HG03280 (cell line): Measurements from ENCODE around the gene PRKCA.

Source experiments
- ATAC-seq: cut with Tn5 transposase; IDR thresholded peaks from one replicate; pipeline ENCODE4 v1.9.1; 2021; ENCODE audit warnings: mild to moderate bottlenecking, moderate library complexity; ENCODE audit not compliant: unreplicated experiment

PRKCA gene

DNA sequence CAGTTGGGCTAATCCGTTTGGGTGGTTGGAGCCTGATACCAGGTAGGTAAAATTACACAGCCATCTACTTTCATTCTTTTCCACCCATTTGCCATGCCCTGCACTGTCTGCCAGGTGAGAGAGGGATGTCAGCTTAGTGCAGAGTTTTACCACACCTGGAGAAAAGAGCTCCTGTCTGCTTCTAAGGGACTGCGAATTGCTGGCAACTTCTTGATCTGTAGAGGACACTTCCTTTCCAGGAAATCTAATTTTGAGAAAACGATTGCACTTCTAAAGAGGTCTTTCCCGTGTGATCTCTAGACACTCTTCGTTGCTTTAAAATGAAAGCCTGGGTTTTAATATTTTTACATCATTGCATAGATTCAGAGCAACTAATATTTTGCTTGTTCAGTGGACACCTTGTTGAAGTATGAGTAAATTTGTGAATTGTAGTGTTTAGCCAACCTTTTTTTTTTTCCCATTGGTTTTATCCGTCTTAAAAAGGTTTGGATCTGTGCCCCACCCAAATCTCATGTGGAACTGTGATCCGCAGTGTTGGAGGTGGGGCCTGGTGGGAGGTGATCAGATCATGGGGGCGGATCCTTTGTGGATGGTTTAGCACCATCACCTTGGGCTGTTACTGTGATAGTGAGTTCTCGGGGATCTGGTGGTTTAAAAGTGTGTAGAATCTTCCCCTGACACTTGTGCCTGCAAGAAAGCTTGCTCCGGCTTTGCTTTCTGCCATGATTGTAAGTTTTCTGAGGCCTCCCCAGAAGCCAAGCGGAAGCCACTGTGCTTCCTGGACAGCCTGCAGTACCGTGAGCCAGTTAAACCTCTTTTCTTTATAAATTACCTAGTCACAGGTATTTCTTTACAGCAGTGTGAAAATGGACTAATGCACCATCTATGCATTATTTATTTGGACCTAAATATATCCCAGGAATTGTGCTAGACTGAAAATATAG lies 104.6 kb downstream of the PRKCA start:
- no peak for ATAC-seq

DNA sequence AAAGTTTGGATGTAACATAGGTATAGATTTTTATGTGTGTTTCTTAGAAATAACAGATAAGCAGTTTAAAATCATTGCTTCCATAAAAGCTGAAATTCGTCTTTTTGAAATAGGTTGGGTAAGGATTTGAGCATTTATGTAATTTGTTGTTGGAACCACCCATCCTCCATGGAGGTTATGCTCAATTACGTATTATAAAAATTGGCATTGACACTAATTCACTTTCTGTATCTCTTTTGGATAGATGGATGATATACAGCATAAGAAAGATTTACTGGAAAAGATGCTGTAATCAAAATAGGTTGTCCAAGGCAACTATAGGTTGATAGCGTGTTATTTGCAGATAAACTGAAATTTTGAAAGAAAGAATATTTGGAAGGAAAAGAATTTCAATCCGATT lies 105.5 kb downstream of the PRKCA start:
- no peak for ATAC-seq

DNA sequence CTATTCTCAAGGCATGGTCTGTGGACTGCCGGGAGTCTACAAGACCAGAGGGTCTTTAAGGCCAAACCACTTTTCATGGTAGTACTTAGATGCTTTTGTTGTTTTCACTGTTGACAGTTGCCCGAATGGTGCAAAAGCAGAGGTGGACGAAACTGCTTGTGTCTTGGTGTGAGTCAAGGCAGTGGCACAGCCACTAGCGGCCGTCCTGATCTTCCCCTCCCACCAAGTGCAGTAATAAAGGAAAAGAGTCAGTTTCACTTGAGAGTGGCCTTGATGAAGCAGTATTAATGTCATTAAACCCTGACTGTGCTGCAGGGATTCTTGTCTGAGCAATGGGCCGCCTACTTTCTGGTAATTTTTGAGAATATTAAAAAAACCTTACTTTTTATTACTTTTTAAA lies 109.1 kb downstream of the PRKCA start:
- no peak for ATAC-seq

DNA sequence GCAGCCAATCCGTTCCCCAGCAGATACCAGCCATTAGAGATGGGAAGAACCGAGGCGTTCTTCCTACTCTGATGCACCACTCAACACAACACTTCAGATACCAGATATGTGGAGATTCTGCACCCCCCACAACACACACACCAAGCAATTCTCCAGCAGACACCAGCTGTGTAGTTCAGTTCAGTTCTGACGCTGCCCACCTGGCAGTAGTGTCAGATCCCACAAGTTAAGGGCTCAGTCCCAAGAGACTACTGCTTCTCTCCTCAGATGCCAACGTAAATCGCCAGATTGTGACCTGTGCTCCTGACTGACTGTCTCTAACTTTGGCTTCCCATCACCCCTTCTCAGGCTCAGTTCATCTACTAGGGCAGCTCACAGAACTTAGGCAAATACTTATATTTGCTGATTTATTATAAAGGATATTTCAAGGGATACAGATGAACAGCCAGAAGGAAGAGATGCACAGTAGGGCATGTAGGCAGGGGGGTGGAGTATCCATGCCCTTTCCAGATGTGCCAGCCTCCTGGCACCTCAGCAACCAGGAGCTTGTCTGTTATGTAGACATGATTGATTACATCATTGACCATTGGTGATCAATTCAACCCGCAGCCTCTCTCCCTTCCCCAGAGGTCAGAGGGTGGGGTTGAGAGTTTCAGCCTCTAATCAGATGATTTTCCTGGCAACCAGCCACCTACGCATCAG lies 110.6 kb downstream of the PRKCA start:
- no peak for ATAC-seq

DNA sequence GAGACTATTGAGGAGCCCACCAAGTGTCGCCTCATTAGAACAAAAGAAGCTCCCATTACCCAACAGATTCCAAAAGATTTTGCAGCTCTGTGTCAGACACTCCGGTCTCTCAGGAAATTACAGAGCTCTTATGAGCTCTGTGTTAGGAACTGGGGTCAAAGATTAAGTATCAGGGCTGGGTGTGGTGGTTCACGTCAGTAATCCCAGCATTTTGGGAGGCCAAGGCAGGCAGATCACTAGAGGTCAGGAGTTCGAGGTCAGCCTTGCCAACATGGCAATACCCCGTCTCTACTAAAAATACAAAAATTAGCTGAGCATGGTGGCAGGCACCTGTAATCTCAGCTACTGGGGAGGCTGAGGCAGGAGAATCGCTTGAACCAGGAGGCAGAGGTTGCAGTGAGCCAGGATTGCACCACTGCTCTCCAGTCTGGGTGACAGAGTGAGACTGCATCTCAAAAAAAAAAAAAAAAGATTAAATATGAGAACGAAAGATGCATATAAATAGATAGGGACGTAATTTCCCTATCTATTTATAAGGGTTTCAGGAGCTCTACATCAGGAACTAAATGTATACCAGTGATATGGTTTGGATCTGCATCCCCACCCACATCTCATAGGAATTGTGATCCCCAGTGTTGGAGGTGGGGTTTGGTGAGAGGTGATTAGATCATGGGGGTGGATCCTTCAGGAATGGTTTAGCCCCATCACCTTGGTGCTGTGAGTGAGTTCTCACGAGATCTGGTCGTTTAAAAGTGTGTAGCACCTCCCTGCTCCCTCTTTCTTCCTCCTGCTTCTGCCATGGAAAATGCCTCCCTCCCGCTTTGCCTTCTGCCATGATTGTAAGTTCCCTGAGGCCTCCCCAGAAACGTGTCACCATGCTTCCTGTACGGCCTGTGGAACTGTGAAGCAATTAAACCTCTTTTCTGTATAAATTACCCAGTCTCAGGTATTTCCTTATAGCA lies 111.4 kb downstream of the PRKCA start:
- ATAC-seq: no peak

DNA sequence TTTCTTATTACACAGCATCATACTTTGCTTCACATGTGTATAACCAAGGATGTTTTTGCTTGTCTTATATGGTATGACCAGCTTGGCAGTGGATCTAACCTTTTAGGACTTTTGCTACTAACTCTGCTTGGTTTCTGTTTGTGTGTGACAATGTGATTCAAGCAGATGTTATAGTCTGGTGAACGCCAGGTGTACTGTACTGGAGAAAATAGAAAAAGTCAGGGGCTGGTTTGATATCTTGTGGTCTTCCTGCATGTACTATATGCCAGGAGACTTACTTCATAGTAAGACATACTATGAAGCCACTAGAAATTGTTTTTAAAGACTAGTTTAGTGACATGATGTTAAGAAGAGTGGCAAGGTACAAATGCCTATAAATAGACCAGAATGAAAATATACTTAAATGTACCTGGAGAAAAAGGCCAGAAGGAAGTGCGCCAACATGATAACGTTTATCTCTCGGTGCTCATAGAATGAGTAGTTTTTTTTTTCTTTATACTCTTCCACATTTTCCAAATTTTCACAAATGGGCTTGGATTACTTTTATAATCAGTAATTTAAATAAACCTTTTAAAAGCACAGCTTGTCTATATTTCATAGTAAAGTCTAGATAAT lies 112.3 kb downstream of the PRKCA start:
- ATAC-seq: no peak

DNA sequence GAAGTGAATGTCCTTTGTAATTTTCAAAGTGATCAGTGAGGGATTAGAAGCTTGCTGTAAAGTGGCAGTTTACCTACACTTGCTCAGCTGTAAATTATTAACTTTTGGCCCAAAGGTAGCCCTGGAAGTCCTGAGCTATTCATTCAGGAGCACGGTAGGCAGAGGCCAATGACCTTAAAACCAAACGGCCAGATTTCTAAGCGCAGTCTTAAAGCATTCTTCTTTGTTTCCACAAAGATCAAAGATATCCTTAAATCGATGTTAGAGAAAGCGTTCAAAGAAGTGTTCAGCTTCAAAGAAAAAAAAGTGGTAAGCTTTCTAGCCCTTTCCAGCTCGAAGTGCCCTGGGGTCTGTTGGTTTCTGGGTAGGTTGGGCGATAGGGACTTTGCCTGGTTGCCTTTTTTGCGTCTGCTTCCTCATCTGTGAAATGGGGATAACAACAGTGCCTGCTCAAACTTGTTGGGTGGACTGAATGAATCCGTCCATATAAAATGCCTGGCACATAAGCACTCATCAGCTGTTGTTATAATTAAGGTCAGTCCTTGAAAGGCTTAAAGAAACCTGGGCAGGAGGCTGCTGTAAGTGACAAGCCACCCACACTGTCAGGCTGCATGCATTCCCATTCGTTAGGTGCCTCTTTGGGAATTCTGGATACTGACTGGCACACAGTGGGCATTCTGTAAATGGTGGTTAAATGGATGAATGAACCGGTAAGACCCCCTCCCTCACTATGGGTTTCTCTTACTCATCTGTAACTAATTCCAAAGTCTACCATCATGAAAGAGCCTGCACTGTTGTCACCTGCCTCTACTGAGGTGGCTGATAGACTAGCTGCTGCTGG lies 113.2 kb downstream of the PRKCA start:
- no peak for ATAC-seq

DNA sequence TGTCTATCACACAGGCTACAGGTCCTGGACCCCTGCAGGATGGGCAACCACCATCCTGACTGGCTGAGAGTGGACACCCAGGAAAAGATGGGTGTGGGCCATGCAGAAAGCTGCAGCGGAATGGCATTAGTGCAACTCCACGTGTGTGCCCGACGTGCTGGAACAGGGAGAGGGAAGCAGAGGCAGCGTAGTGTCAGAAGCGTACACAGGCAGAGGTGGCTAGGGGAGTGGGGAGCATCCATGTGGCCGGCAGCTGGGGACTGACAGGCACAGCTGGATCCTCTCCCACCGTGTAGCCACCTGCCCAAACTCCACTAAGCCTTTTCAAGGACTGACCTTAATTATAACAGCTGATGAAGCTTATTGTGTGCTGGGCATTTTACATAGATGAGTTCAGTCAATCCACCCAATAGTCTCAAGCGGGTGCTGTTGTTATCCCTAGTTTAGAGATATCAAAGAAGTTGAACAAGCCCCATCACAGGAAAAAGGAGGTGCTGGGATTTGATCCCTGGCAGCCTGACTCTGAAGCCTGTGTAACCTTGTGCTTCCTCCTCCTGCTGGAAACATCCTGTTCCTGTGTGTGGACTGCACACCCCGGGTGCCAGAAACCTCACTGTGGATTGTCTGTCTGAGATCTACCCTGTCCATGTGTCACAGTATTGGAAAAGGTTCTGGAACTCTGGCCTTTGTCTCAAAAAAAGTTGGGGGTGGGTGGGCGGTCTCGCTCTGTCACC lies 114.0 kb downstream of the PRKCA start:
- ATAC-seq: no peak

DNA sequence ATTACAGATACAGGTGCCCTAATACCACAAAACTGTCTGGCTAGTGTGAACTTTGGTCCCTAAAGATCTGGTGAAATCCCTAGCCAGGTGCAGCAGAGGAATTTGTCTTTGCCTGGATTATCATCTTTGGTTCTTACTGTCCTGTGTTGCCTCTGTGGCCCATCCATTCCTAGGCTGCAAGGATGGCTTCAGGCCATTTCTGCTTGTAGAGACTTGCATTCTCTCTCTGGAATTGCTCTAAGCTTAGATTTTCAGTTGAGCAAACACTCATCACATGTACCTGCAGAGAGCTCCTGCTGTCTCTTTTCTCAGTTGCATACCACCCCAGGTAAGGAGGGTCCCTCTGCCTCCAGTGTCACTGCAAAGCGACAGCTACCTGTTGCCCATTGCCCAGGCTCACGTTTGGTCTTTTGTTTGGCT lies 114.9 kb downstream of the PRKCA start:
- no peak for ATAC-seq

DNA sequence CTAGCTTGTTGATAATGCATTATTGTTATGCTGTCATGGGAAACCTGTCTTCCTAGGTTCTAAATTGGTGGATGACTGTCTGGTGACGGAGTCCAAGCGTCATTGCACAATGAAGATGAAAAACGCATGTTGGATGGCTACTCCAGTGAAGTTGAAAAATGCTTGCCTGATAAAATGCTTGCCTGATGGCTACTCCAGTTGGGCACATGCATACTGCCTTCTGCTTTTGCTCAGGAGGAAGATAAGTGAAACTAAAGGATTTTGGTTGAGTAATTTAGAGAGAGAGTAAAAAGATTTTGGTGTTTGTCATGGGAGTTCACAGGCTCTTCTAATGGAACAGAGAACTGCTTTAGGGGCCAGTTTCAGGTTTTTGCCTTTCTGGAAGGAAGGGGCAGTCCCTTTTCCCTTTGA lies 118.6 kb downstream of the PRKCA start:
- ATAC-seq: no peak

DNA sequence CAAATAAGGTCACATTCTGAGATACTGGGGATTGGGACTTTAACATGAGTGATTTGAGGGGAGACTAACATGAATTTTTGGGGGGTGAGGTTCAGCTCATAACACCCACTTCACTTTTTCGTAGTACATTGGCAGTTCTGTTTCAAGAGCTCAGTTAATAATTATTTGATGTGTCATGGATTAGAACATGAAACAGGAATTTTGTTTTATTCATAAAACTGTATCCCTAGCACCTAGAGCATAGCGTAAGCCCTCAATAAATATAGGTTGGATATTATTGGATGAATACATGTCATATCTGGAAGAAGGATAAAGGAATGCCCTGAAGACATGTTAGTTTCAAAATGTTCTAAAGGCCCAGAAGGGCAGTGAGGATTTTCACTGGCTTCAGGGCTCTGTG lies 119.8 kb downstream of the PRKCA start:
- ATAC-seq: no peak

DNA sequence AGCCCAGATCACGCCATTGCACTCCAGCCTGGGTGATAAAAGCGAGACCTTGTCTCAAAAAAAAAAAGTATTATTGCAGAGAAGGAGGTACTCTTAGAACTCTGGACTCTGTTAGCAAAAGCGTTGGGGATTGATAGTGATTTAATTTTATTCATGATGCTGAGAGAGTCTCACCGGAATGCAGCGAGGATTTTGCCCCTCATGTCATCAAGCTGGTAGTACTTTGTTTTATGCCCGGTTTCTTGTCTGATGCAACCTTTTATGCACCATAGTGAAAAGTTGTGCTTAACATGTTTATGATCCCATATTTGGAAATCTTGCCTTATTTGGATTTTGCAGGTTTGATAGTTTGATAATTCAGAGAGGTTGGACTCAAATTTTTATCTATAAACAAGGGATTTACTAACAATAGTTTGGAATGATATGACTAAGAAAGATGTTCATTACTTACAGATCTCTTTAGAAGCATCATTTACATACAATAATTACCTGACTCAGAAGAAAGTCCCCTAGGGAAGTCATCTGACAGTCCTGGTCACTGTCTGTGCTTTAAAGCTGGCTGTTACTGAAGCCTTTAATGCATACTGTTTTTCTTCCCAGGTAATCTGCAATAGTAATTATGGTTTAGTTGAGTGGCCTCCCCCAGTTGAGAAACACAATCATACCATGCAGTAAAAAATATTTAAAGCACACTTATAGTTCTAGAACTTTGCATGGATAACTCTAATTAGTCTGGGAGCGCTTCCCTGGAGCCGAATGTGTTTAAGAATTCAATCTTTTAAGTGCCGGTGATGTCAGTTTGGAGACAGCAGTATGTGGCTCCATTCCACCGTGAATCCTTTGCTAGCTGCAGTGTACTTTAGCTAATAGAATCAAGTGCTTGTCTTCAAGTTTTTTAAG lies 120.9 kb downstream of the PRKCA start:
- no peak for ATAC-seq

DNA sequence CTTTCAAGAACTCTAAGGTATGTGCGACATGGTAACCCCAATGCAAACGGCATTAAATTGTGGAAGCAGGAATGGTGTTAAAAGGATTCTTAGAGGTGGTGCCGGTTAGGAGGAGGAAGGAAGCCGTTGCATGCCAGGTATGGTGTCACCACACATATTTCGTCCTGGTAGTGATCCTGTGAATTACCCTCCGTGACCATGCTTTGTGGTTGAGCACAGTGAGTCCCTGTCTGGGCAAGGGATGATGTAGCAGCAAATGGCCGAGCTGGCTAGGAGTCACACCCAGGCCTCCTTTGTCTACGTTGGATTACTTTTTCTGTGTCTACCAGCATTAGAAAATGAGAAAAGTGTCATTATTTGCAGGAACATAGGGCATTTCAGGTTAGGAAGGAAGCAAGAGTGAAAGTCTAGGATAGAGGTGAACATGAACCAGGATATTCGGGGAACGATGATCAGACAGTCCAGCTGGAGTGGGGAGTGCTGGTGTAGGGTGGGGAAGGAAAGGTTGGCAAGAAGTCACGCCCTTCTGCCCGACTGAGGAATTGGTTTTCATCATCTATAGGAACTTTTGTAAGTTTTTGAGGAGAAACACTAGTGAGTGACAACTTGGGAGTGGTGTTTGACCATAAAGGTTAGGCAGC lies 123.5 kb downstream of the PRKCA start:
- ATAC-seq: no peak

DNA sequence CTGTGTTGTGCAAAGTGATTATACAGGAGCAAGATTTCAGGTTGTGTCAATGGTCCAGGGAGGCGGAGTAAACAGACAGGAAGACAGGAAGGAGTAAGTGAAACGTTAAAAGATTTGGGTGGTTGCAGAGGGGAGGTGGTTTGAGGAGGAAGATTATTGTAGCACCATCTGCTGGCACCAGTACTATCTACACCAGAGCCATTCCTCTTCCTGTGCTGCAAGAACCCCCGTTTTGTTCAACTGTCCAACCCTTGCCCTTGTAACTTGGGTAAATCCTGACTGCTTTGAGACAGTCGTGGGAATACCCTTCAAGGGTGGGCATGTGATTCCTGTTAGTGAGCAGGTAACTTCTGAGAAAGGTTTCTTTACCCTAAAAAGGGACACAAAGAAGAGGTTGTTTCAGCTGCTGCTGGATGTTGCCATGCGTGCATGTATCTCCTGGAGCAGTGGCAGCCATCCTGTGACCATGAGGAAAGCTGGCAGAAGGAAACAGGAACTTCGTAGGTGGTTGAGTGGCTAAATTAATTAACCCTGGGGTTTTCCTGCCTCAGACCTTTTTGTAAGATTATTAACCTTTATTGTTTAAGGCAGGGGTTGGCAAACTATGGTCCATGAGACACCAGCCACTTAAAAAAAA lies 124.1 kb downstream of the PRKCA start:
- no peak for ATAC-seq

DNA sequence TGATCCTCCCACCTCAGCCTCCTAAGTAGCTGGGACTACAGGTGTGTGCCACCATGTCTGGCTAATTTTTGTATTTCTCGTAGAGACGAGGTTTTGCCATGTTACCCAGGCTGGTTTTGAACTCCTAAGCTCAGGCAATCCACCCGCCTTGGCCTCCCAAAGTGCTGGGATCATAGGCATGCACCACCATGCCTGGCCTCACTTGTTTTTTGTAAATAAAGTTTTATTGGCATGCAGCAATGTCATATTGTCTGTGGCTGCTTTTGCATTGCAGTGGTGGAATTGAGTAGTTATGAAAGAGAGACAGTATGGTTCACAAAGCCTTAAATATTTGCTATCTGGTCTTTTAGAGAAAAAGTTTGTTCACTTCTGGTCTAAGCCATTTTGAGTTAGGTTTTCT lies 124.7 kb downstream of the PRKCA start:
- no peak for ATAC-seq

DNA sequence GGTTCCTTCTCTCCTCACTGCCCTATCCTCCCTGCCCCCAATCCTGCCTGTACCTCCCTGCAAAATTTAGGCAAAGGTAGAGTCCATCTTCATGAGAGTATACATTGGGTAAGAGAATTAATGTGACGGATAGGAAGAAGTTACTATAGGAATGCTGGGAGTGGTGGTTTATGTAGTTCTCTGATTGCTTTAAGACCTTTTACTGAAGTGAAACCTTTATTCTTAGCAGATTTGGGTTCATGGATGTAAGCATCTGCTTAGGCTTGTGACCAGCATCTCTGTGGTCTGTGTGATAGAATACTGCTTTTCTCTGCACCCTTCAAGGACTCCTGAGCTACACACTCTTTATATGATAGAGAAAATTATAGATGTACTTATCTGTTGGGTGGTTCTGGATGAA lies 127.3 kb downstream of the PRKCA start:
- ATAC-seq: no peak
